Measurements from ENCODE around the gene RFX4. TPM values are rescaled to one million over a fixed set of nuclear protein-coding genes. Genes with fewer than 3 reads are reported as not detected.

The RFX4 gene
- total RNA-seq, 1 donor from 2014 or later = 53.8 TPM

DNA sequence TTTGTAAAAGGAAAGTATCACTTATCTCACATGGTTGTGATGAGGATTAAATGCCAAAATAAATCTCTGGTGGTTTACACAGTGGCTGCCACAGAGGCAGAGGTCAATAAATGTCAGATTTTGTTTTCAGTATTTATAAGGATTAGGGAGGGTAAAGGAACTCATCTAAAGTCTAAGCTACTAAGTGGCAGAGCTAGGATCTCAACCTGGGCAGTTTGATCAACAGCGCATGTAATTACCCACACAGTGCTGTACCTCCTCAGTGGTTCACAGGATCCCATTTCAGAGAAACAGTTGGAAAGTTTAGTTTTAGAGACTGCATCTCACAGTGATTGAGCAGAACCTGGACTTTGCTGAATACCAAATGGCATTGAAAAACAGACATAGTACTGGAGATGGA, 146.8 kb downstream of the RFX4 start:
- no peak for TF ChIP-seq CTCF (conservative IDR thresholded peaks at IDR 0.05)
- no peaks in the 10 kb centered on the region for H3K27me3 Mint-ChIP-seq (ENCODE audit: low read depth)
- peak overlapping the region; percentile 15 for H3K27ac Mint-ChIP-seq (ENCODE audit: unreplicated experiment)
- H3K4me1 Mint-ChIP-seq = no peaks in the 10 kb centered on the region
- no peaks in the 10 kb centered on the region for H3K9me3 Mint-ChIP-seq
- H3K4me3 Mint-ChIP-seq = no peak overlapping the region
- no peak for DNase-seq (ENCODE audit: low read depth, low spot score)
- peaks cover 26% of the 10 kb centered on the region for H3K36me3 Mint-ChIP-seq (ENCODE audit: low read depth)

DNA sequence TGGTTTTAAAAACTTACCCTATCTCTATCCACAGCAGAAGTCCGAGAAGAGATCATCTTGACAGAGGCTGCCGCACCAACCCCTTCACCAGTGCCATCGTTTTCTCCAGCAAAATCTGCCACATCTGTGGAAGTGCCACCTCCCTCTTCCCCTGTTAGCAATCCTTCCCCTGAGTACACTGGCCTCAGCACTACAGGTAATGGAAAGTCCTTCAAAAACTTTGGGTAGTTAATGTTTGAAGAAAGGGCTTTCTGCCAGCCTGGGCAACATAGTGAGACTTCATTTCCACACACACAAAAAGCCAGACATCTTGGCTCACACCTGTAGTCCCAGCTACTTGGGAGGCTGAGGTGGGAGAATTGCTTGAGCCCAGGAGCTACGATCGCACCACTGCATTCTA, 150.1 kb downstream of the RFX4 start:
- Mint-ChIP-seq H3K4me1 (peaks cover 20% of the 10 kb centered on the region), H3K9me3 (no peaks in the 10 kb centered on the region), H3K4me3 (no peak overlapping the region), H3K36me3 (ENCODE audit: low read depth) (peaks cover 33% of the 10 kb centered on the region), H3K27ac (ENCODE audit: unreplicated experiment) (no peak overlapping the region), H3K27me3 (ENCODE audit: low read depth) (no peaks in the 10 kb centered on the region)
- DNase-seq (ENCODE audit: low read depth, low spot score) = no peak
- no peak for TF ChIP-seq CTCF (conservative IDR thresholded peaks at IDR 0.05)

GRCh38 chr12:106733660-106734059, 150.9 kb downstream of the RFX4 start:
- Mint-ChIP-seq H3K4me3 (no peak overlapping the region), H3K9me3 (no peaks in the 10 kb centered on the region), H3K36me3 (ENCODE audit: low read depth) (peaks cover 30% of the 10 kb centered on the region), H3K27ac (ENCODE audit: unreplicated experiment) (no peak overlapping the region), H3K27me3 (ENCODE audit: low read depth) (no peaks in the 10 kb centered on the region), H3K4me1 (peaks cover 26% of the 10 kb centered on the region)
- no peak for TF ChIP-seq CTCF (conservative IDR thresholded peaks at IDR 0.05)
- no peak for DNase-seq (ENCODE audit: low read depth, low spot score)

GRCh38 chr12:106736051-106736957, 153.5 kb downstream of the RFX4 start:
- Mint-ChIP-seq H3K36me3 (ENCODE audit: low read depth) (peaks cover 23% of the 10 kb centered on the region), H3K9me3 (no peaks in the 10 kb centered on the region), H3K4me3 (no peak overlapping the region), H3K4me1 (peaks cover 46% of the 10 kb centered on the region), H3K27me3 (ENCODE audit: low read depth) (no peaks in the 10 kb centered on the region), H3K27ac (ENCODE audit: unreplicated experiment) (peak overlapping the region; percentile 45)
- no peak for TF ChIP-seq CTCF (conservative IDR thresholded peaks at IDR 0.05)
- no peak for DNase-seq (ENCODE audit: low read depth, low spot score)

GRCh38 chr12:106739318-106739717, 156.5 kb downstream of the RFX4 start:
- H3K9me3 Mint-ChIP-seq = no peaks in the 10 kb centered on the region

More at GRCh38 chr12:106739318-106739717, 156.5 kb downstream of the RFX4 start:
- no peak for TF ChIP-seq CTCF (conservative IDR thresholded peaks at IDR 0.05)
- Mint-ChIP-seq H3K36me3 (ENCODE audit: low read depth) (peaks cover 12% of the 10 kb centered on the region), H3K4me3 (no peak overlapping the region), H3K27ac (ENCODE audit: unreplicated experiment) (no peak overlapping the region), H3K27me3 (ENCODE audit: low read depth) (no peaks in the 10 kb centered on the region), H3K4me1 (peaks cover 73% of the 10 kb centered on the region)
- DNase-seq (ENCODE audit: low read depth, low spot score) = no peak
